Liver (tissue), 9 donors: ENCODE data around the gene CRADD. TPM values are rescaled to one million over a fixed set of nuclear protein-coding genes. Genes with fewer than 3 reads are reported as not detected.

Experiments
- DNase-seq: peaks from one replicate; pipeline ENCODE4 v3.0.0-alpha.2; 2017; ENCODE audit warnings: low spot score
- H3K27ac ChIP-seq, 2 donors: one replicate each; pipeline ENCODE4 v1.7.0; 2013; ENCODE audit warnings: inconsistent platforms in 2 of 2, low read length in 2 of 2, control low read depth in 1 of 2, low read depth in 1 of 2, mild to moderate bottlenecking in 1 of 2
- H3K27me3 ChIP-seq, 4 donors: one replicate each; pipeline versions ENCODE4 v1.6.1 to v1.7.0; 2013; ENCODE audit warnings: low read length in 3 of 4, inconsistent platforms in 1 of 4, mild to moderate bottlenecking in 1 of 4, moderate library complexity in 1 of 4; ENCODE audit not compliant: control insufficient read depth in 4 of 4, insufficient read depth in 4 of 4
- H3K36me3 ChIP-seq, 4 donors: one replicate each; pipeline versions ENCODE4 v1.6.1 to v1.7.0; 2013; ENCODE audit warnings: low read length in 3 of 4, mild to moderate bottlenecking in 3 of 4, low read depth in 1 of 4, moderate library complexity in 1 of 4; ENCODE audit not compliant: control insufficient read depth in 4 of 4, insufficient read depth in 3 of 4
- H3K4me1 ChIP-seq, 4 donors: one replicate each; pipeline versions ENCODE4 v1.6.1 to v1.7.0; 2013; ENCODE audit warnings: low read length in 3 of 4, mild to moderate bottlenecking in 3 of 4, moderate library complexity in 1 of 4; ENCODE audit not compliant: control insufficient read depth in 4 of 4, insufficient read depth in 4 of 4
- H3K4me3 ChIP-seq, 3 donors: one replicate each; pipeline versions ENCODE4 v1.6.1 to v1.7.0; 2013; ENCODE audit warnings: low read length in 3 of 3, control low read depth in 1 of 3, low read depth in 1 of 3, mild to moderate bottlenecking in 1 of 3
- H3K9ac ChIP-seq, 2 donors: one replicate each; pipeline ENCODE4 v1.7.0; 2013; ENCODE audit warnings: low read length in 2 of 2, mild to moderate bottlenecking in 2 of 2, moderate library complexity in 2 of 2, control low read depth in 1 of 2, low read depth in 1 of 2
- H3K9me3 ChIP-seq, 4 donors: one replicate each; pipeline versions ENCODE4 v1.6.1 to v1.7.0; 2013; ENCODE audit warnings: low read length in 3 of 4; ENCODE audit not compliant: control insufficient read depth in 4 of 4
- CTCF ChIP-seq: fragments of 150-350 bp; IDR thresholded peaks from 2 replicates; pipeline ENCODE4 v1.5.1; 2017; ENCODE audit warnings: improper control_type of control experiment, low read depth, low read length; ENCODE audit not compliant: missing input control
- EGR1 ChIP-seq, 2 donors: IDR thresholded peaks; 2 replicates each; pipeline ENCODE4 v1.6.1; 2016 to 2018; ENCODE audit warnings: antibody characterized with exemption in 2 of 2, low read depth in 2 of 2
- FOXA1 ChIP-seq: IDR thresholded peaks from 2 replicates; pipeline ENCODE4 v1.6.1; 2016; ENCODE audit warnings: antibody characterized with exemption
- FOXA2 ChIP-seq: IDR thresholded peaks from 2 replicates; pipeline ENCODE4 v1.6.1; 2016; ENCODE audit warnings: antibody characterized with exemption
- GABPA ChIP-seq, 2 donors: IDR thresholded peaks in 1 of 2; conservative IDR thresholded peaks in 1 of 2; 2 replicates each; pipeline ENCODE4 v1.6.1; 2016; ENCODE audit warnings: antibody characterized with exemption in 2 of 2, mild to moderate bottlenecking in 1 of 2, moderate library complexity in 1 of 2
- HNF4A ChIP-seq, 2 donors: conservative IDR thresholded peaks; 2 replicates each; pipeline ENCODE4 v1.6.1; 2016; ENCODE audit warnings: antibody characterized with exemption in 2 of 2, mild to moderate bottlenecking in 2 of 2
- HNF4G ChIP-seq: IDR thresholded peaks from 2 replicates; pipeline ENCODE4 v1.6.1; 2016; ENCODE audit warnings: antibody characterized with exemption
- MAX ChIP-seq: IDR thresholded peaks from 2 replicates; pipeline ENCODE4 v1.6.1; 2016; ENCODE audit warnings: antibody characterized with exemption
- NR2F2 ChIP-seq: IDR thresholded peaks from 2 replicates; pipeline ENCODE4 v1.6.1; 2016; ENCODE audit warnings: antibody characterized with exemption
- RAD21 ChIP-seq, 2 donors: IDR thresholded peaks; 2 replicates each; pipeline ENCODE4 v1.6.1; 2016; ENCODE audit warnings: antibody characterized with exemption in 2 of 2, mild to moderate bottlenecking in 2 of 2
- TAF1 ChIP-seq: conservative IDR thresholded peaks from 2 replicates; pipeline ENCODE4 v1.6.1; 2016; ENCODE audit warnings: antibody characterized with exemption, mild to moderate bottlenecking
- YY1 ChIP-seq: IDR thresholded peaks from 2 replicates; pipeline ENCODE4 v1.6.1; 2016; ENCODE audit warnings: antibody characterized with exemption, mild to moderate bottlenecking
- WGBS: extraction: QIAGEN DNeasy Blood & Tissue Kit; methylation state at CpG from one replicate; pipeline ENCODE4 v1.1.7; 2013; 5-methylcytosine and 5-hydroxymethylcytosine counted together
- polyA plus RNA-seq, 2 donors: library from polyadenylated mRNA; stranded (reverse) in 1 of 2; unstranded in 1 of 2; fragments of 200-250 nt in 1 of 2; fragments of >200 nt in 1 of 2; fragmentation: Nextera tagmentation in 1 of 2; extraction: Ambion mirVana in 1 of 2; gene quantifications; one replicate each; pipeline versions ENCODE4 v1.2.1 to v1.2.3, GENCODE V29; 2013 to 2015
- total RNA-seq, 2 donors: library from RNA; depleted of rRNA; stranded (reverse); fragments of >200 nt; gene quantifications; one replicate each; pipeline ENCODE4 v1.2.3, GENCODE V29; 2014
- TF ChIP-seq, protein P1 (sequence below): IDR thresholded peaks from 2 replicates; pipeline ENCODE4 v1.6.1; 2016; ENCODE audit warnings: antibody characterized with exemption, mild to moderate bottlenecking
- TF ChIP-seq, protein P2 (sequence below): IDR thresholded peaks from 2 replicates; pipeline ENCODE4 v1.6.1; 2016; ENCODE audit warnings: antibody characterized with exemption
- TF ChIP-seq, protein P3 (sequence below): IDR thresholded peaks from 2 replicates; pipeline ENCODE4 v1.6.1; 2016; ENCODE audit warnings: antibody characterized with exemption
- donor health status: healthy.
- donor health status: healthy.
- donor health status: healthy.
- donor health status: healthy.
- donor health status: healthy.

CRADD gene
- total and polyA plus RNA-seq, 4 donors: 19.4 to 48.9 (median 29.6) TPM

- Histone ChIP-seq H3K27ac (peak overlapping the region; percentile 32), H3K9me3 (no peaks in the 10 kb centered on the region), H3K27me3 (no peaks in the 10 kb centered on the region), H3K4me3 (no peak overlapping the region), H3K4me1 (peaks cover 0 to 8% (median 6%) of the 10 kb centered on the region in 4 donors), H3K9ac (no peak overlapping the region), H3K36me3 (no peaks in the 10 kb centered on the region)
- no peak for DNase-seq
- WGBS: 89% methylated on average over 4 of the region's 4 CpGs
- no peak for TF ChIP-seq GABPA (IDR thresholded peaks at IDR 0.05 in 1 of 2, conservative IDR thresholded peaks at IDR 0.05 in 1 of 2)
- TF ChIP-seq, protein P1, sequence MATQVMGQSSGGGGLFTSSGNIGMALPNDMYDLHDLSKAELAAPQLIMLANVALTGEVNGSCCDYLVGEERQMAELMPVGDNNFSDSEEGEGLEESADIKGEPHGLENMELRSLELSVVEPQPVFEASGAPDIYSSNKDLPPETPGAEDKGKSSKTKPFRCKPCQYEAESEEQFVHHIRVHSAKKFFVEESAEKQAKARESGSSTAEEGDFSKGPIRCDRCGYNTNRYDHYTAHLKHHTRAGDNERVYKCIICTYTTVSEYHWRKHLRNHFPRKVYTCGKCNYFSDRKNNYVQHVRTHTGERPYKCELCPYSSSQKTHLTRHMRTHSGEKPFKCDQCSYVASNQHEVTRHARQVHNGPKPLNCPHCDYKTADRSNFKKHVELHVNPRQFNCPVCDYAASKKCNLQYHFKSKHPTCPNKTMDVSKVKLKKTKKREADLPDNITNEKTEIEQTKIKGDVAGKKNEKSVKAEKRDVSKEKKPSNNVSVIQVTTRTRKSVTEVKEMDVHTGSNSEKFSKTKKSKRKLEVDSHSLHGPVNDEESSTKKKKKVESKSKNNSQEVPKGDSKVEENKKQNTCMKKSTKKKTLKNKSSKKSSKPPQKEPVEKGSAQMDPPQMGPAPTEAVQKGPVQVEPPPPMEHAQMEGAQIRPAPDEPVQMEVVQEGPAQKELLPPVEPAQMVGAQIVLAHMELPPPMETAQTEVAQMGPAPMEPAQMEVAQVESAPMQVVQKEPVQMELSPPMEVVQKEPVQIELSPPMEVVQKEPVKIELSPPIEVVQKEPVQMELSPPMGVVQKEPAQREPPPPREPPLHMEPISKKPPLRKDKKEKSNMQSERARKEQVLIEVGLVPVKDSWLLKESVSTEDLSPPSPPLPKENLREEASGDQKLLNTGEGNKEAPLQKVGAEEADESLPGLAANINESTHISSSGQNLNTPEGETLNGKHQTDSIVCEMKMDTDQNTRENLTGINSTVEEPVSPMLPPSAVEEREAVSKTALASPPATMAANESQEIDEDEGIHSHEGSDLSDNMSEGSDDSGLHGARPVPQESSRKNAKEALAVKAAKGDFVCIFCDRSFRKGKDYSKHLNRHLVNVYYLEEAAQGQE: no peak
- no peak for TF ChIP-seq TAF1
- no peak for TF ChIP-seq NR2F2
Measured at GRCh38 chr12:93663729-93664084, 13.5 kb upstream of the CRADD start.

DNA sequence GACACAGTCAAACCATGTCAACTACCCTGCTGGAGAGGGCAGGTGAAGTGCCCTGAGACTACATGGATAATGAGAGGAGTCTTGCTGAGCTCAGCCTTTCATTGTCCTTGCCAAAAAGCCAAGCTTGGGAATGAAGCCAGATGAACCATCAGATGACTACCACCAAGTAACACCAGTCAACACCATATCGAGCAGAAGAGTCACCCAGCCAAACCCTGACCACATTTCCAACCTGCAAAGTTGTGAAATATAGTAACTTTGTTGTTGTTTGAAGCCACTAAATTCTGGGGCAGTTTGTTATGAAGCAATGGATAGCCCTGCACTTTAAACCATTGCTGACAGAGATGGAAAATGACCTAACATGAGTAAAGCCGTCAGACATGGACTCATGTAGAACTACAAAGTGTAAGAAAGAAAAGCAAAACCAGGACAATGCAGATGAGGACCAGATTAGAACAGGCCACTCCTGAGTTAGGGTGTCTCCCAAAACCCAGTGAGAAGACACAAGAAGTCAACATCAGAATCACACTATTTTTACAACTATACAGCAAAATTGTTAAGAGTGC lies 12.5 kb upstream of the CRADD start:
- DNase-seq: no peak
- no peak overlapping the region for H3K9ac ChIP-seq
- 58% methylated on average over 2 of the region's 2 CpGs for WGBS
- no peak overlapping the region for H3K27ac ChIP-seq
- TF ChIP-seq, protein P2, sequence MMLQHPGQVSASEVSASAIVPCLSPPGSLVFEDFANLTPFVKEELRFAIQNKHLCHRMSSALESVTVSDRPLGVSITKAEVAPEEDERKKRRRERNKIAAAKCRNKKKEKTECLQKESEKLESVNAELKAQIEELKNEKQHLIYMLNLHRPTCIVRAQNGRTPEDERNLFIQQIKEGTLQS: no peak
- TF ChIP-seq EGR1 (IDR thresholded peaks at IDR 0.05; ENCODE audit: low read depth in 2 of 2) (no peak), GABPA (IDR thresholded peaks at IDR 0.05 in 1 of 2, conservative IDR thresholded peaks at IDR 0.05 in 1 of 2) (no peak), HNF4A (conservative IDR thresholded peaks at IDR 0.05) (peak; percentile 26 to 27)
- TF ChIP-seq, protein P3, sequence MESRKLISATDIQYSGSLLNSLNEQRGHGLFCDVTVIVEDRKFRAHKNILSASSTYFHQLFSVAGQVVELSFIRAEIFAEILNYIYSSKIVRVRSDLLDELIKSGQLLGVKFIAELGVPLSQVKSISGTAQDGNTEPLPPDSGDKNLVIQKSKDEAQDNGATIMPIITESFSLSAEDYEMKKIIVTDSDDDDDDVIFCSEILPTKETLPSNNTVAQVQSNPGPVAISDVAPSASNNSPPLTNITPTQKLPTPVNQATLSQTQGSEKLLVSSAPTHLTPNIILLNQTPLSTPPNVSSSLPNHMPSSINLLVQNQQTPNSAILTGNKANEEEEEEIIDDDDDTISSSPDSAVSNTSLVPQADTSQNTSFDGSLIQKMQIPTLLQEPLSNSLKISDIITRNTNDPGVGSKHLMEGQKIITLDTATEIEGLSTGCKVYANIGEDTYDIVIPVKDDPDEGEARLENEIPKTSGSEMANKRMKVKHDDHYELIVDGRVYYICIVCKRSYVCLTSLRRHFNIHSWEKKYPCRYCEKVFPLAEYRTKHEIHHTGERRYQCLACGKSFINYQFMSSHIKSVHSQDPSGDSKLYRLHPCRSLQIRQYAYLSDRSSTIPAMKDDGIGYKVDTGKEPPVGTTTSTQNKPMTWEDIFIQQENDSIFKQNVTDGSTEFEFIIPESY: no peak
- no peaks in the 10 kb centered on the region for H3K36me3 ChIP-seq
- H3K9me3 ChIP-seq: peaks cover 0 to 4% (median under 1%) of the 10 kb centered on the region in 4 donors
- H3K27me3 ChIP-seq: no peaks in the 10 kb centered on the region
- H3K4me3 ChIP-seq: no peak overlapping the region
- peaks cover 0 to 8% (median 6%) of the 10 kb centered on the region in 4 donors for H3K4me1 ChIP-seq

- no peak for DNase-seq
- Histone ChIP-seq H3K9me3 (peaks cover 0 to 5% (median under 1%) of the 10 kb centered on the region in 4 donors), H3K9ac (no peak overlapping the region), H3K27me3 (no peaks in the 10 kb centered on the region), H3K36me3 (no peaks in the 10 kb centered on the region), H3K4me1 (peaks cover 1 to 8% (median 6%) of the 10 kb centered on the region in 4 donors), H3K27ac (no peak overlapping the region), H3K4me3 (no peak overlapping the region)
- 91% methylated on average over 1 of the region's 1 CpG for WGBS
- TF ChIP-seq CTCF: no peak
- no peak for TF ChIP-seq MAX
- no peak for TF ChIP-seq TAF1
- TF ChIP-seq GABPA (IDR thresholded peaks at IDR 0.05 in 1 of 2, conservative IDR thresholded peaks at IDR 0.05 in 1 of 2): no peak
- TF ChIP-seq, protein P1: no peak
- TF ChIP-seq, protein P2: no peak
- no peak for TF ChIP-seq YY1
- no peak for TF ChIP-seq FOXA2
- TF ChIP-seq RAD21 (IDR thresholded peaks at IDR 0.05): no peak
- TF ChIP-seq FOXA1: no peak
- no peak for TF ChIP-seq EGR1 (IDR thresholded peaks at IDR 0.05; ENCODE audit: low read depth in 2 of 2)
- no peak for TF ChIP-seq HNF4G
Measured at GRCh38 chr12:93667672-93668071, 9.5 kb upstream of the CRADD start.
